SK-N-SH (cell line): ENCODE data around the gene QSOX1.

Source experiments
- EZH2phosphoT487 ChIP-seq: fragments of 200-600 bp; sonication (generic); IDR thresholded peaks from 2 replicates; pipeline ENCODE4 v1.6.1; 2017; ENCODE audit warnings: low read depth, mixed run types, mild to moderate bottlenecking, antibody characterized with exemption, moderate library complexity, borderline replicate concordance
- POLR2AphosphoS5 ChIP-seq: IDR thresholded peaks from 2 replicates; pipeline ENCODE4 v1.6.1; 2012; ENCODE audit warnings: low read depth, low read length
- USF2 ChIP-seq: fragments of 150-350 bp; IDR thresholded peaks from 2 replicates; pipeline ENCODE4 v1.6.1; 2017; ENCODE audit warnings: antibody characterized with exemption, low read length, low read depth, borderline replicate concordance
- YY1 ChIP-seq: IDR thresholded peaks from 2 replicates; pipeline ENCODE4 v1.4.0; 2012; ENCODE audit warnings: low read depth, mild to moderate bottlenecking
- TF ChIP-seq, protein P1 (sequence below): IDR thresholded peaks from 2 replicates; pipeline ENCODE4 v1.4.0; 2012; ENCODE audit warnings: low read depth

DNA sequence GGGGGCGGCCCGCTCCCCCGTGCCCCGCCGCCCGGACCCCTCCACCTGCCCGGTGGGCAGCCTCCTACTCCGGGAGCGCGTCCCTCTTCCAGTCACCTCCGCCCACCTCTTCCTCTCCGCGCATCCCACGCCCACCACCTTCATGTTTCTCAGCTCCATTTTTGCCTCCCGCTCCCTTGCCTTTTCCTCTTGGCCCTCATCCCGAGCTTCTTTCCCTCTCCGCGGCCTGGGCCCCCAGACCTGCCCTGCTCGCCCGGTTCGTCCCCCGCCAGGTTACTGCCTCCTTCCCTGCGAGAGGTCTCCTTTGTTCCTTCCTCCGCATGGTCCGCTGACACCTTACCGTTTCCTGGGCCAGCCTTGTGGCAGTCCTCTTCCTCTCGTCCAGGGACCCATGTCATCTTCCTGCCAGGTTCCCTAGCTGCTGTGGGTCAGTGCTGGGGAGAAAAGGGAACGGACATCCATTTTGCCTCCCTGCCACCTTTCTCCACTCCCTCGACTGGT is 563 bp downstream of the QSOX1 start:
- no peak for TF ChIP-seq POLR2AphosphoS5
- no peak for TF ChIP-seq YY1
- TF ChIP-seq, protein P1, sequence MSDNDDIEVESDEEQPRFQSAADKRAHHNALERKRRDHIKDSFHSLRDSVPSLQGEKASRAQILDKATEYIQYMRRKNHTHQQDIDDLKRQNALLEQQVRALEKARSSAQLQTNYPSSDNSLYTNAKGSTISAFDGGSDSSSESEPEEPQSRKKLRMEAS = no peak
- no peak for TF ChIP-seq USF2
- no peak for TF ChIP-seq EZH2phosphoT487
